ENCODE data around the gene NIT1. TPM values are rescaled to one million over a fixed set of nuclear protein-coding genes. Genes with fewer than 3 reads are reported as not detected.

NIT1 gene
- total and polyA plus RNA-seq, 8 donors = 8.8 to 77.9 (median 24.1) TPM

DNA sequence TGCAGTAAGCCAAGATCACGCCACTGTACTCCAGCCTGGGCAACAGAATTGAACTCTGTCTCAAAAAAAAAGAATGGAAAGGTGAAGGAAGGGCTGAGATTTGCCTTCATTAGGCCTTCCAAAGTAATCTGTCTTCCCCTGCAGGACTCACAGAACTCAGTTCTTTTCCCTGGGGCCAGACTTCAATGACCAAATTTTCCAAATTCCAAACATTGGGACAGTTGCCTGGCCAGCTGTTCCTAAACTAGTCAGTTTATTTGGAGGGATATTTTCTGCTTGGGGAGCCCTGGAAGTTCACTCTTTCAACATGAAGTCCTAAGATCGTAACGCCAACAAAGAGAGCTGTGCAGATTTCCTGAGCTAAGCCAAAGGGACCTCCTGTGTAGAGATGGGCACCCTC lies 20.0 kb downstream of the NIT1 start:
- Histone ChIP-seq H3K27me3 (no peaks in the 10 kb centered on the region), H3K9me3 (no peaks in the 10 kb centered on the region), H3K4me3 (no peak overlapping the region), H3K36me3 (peaks cover 0 to 5% (median 0%) of the 10 kb centered on the region in 4 donors), H3K27ac (peak overlapping the region in 2 of 5 donors; percentile 15 to 16), H3K4me1 (peaks cover 10 to 29% (median 20%) of the 10 kb centered on the region in 4 donors)
- intact Hi-C loops (cut with DNase I; ENCODE audit: low total_unique reads) = no loop called here
- TF ChIP-seq POLR2A (IDR thresholded peaks at IDR 0.05) (no peak), EP300 (IDR thresholded peaks at IDR 0.05) (no peak), POLR2AphosphoS5 (IDR thresholded peaks at IDR 0.05) (no peak)
- TF ChIP-seq, protein P1, sequence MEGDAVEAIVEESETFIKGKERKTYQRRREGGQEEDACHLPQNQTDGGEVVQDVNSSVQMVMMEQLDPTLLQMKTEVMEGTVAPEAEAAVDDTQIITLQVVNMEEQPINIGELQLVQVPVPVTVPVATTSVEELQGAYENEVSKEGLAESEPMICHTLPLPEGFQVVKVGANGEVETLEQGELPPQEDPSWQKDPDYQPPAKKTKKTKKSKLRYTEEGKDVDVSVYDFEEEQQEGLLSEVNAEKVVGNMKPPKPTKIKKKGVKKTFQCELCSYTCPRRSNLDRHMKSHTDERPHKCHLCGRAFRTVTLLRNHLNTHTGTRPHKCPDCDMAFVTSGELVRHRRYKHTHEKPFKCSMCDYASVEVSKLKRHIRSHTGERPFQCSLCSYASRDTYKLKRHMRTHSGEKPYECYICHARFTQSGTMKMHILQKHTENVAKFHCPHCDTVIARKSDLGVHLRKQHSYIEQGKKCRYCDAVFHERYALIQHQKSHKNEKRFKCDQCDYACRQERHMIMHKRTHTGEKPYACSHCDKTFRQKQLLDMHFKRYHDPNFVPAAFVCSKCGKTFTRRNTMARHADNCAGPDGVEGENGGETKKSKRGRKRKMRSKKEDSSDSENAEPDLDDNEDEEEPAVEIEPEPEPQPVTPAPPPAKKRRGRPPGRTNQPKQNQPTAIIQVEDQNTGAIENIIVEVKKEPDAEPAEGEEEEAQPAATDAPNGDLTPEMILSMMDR (IDR thresholded peaks at IDR 0.05) = no peak
- WGBS, 5 donors = 72 to 80% (median 75%) methylated on average over 3 of the region's 3 CpGs
- DNase-seq = no peak

DNA sequence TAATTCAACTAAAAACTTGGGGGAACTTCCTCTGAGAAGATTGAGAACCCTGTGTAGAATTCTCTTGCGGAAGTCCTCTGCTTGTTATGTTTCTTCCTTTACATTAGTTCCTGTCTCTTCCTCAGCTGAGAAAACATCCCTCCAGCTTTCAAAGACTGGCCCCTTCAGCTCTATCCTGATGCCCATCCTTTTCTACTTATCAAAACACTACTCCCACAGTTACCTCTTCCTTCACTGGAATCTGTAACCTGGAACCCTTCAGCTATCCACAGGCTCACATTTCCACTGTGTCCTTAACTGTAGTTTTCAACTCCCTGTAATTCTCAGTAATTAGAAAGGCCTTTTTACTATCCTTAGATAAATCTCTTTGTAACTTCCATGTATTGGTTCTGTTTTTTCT lies 20.5 kb downstream of the NIT1 start:
- Histone ChIP-seq H3K27me3 (no peaks in the 10 kb centered on the region), H3K4me3 (no peak overlapping the region), H3K4me1 (peaks cover 10 to 26% (median 17%) of the 10 kb centered on the region in 4 donors), H3K27ac (peak overlapping the region in 1 of 5 donors; percentile 15), H3K9me3 (no peaks in the 10 kb centered on the region), H3K36me3 (peaks cover 0 to 5% (median 0%) of the 10 kb centered on the region in 4 donors)
- DNase-seq = no peak
- 73 to 89% (median 86%) methylated on average over 1 of the region's 1 CpG for WGBS, 5 donors
- intact Hi-C loops (cut with DNase I; ENCODE audit: low total_unique reads) = no loop called here
- TF ChIP-seq EP300 (IDR thresholded peaks at IDR 0.05) = no peak
- TF ChIP-seq POLR2A (IDR thresholded peaks at IDR 0.05) = no peak
- TF ChIP-seq, protein P1 (IDR thresholded peaks at IDR 0.05) = no peak
- no peak for TF ChIP-seq POLR2AphosphoS5 (IDR thresholded peaks at IDR 0.05)

DNA sequence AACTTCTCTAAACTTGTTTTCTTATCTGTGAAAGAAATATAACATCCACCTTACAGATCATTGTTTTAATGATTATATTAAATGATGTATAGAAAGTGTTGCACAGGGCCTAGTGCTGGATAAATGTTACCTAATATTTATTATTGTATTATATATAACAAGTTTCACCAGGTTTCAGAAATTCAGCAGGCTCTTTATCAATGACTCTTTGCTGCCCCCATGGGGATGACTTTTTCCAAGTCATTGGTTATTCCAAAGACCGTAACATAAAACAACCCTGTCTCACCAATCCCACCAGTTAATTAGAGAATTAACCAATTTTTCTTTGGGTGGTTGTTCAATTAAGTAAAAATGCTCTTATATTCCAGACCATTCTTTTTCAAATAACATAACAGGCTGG lies 21.9 kb downstream of the NIT1 start:
- Histone ChIP-seq H3K36me3 (peaks cover 0 to 2% (median 0%) of the 10 kb centered on the region in 4 donors), H3K4me1 (peaks cover 0 to 13% (median 4%) of the 10 kb centered on the region in 4 donors), H3K4me3 (no peak overlapping the region), H3K27ac (no peak overlapping the region), H3K27me3 (no peaks in the 10 kb centered on the region), H3K9me3 (no peaks in the 10 kb centered on the region)
- 15 to 22% (median 19%) methylated on average over 1 of the region's 1 CpG for WGBS, 5 donors
- intact Hi-C loops (cut with DNase I; ENCODE audit: low total_unique reads) = no loop called here
- DNase-seq = peak; percentile 46 to 77
- TF ChIP-seq, protein P1 (IDR thresholded peaks at IDR 0.05) = peak in 4 of 7 experiments; percentile 25 to 52 (median 36)
- no peak for TF ChIP-seq EP300 (IDR thresholded peaks at IDR 0.05)

DNA sequence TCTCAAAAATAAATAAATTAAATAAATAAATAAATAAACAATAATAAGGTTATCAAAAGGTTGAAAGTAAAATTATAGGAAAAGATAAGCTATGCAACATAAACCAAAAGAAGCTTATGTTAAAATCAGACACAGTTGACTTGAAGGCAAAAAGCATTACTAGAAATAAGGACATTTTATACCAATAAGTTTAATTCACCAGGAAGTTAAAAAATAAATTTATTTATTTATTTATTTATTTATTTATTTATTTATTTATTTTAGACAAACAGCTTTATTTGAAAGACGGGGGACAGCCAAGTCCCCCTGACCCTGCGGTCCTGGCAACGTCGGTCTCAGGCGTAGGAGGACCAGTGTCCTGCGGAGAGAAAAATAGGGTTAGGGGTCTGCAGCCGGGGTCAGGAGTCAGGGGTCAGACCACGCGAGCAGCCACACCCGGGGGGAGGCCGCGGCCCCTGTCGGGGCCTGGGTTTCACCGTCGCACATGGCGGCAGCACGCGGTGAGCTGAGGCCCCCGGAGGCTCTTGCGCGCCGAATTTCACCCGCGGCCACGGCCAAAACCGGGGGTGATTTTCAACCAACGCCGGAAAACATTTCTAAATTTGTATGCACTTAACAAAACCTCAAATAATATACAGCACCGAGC lies 23.0 kb downstream of the NIT1 start:
- WGBS, 5 donors = 91 to 95% (median 93%) methylated on average over 28 to 29 of the region's 29 CpGs
- no peak overlapping the region for H3K27ac ChIP-seq

More for the DNA sequence above, 23.0 kb downstream of the NIT1 start:
- no peaks in the 10 kb centered on the region for H3K27me3 ChIP-seq
- no peak for DNase-seq
- H3K4me1 ChIP-seq = peaks cover 0 to 9% (median 0%) of the 10 kb centered on the region in 4 donors
- intact Hi-C loops (cut with DNase I; ENCODE audit: low total_unique reads) = no loop called here
- no peaks in the 10 kb centered on the region for H3K36me3 ChIP-seq
- H3K9me3 ChIP-seq = no peaks in the 10 kb centered on the region
- TF ChIP-seq POLR2AphosphoS5 (IDR thresholded peaks at IDR 0.05) (no peak), POLR2A (IDR thresholded peaks at IDR 0.05) (no peak)
- TF ChIP-seq, protein P1 (IDR thresholded peaks at IDR 0.05) = no peak
- no peak overlapping the region for H3K4me3 ChIP-seq
